Activated CD4-positive, alpha-beta T cell treated with anti-CD3 and anti-CD28 coated beads, Interleukin-2, amount 10 ng/mL, durations not matched to agents 7 days and 5 days (primary cell): ENCODE data around the gene C3orf70. TPM values are rescaled to one million over a fixed set of nuclear protein-coding genes. Genes with fewer than 3 reads are reported as not detected.
"Not testable (repeated sequence)": the region's sequence is repeated elsewhere in the genome, so short reads cannot be mapped to it uniquely, and the experiment has no call there.

ENCODE experiments used
- CTCF ChIA-PET: fragments of 350-600 bp; sonication (Branson Sonifier 250); formaldehyde crosslinking; loops from one replicate; lab custom pipeline; 2021; ENCODE audit warnings: antibody characterized with exemption; lab: Charles Lee
- POLR2A ChIA-PET: fragments of 350-600 bp; sonication (Branson Sonifier 250); formaldehyde crosslinking; loops from one replicate; lab custom pipeline; 2021; ENCODE audit warnings: antibody characterized with exemption; lab: Charles Lee
- DNase-seq: peaks from one replicate; pipeline ENCODE4 v3.0.0-alpha.2; 2020
- H3K27ac Mint-ChIP-seq: one replicate; pipeline ENCODE4 v1.8.0; 2021; ENCODE audit warnings: mild to moderate bottlenecking, moderate library complexity, mixed read lengths
- H3K27me3 Mint-ChIP-seq: one replicate; pipeline ENCODE4 v1.8.0; 2021; ENCODE audit warnings: mixed read lengths
- H3K36me3 Mint-ChIP-seq: one replicate; pipeline ENCODE4 v1.8.0; 2021; ENCODE audit warnings: low read depth, mixed read lengths
- H3K4me1 Mint-ChIP-seq: one replicate; pipeline ENCODE4 v1.8.0; 2021; ENCODE audit warnings: mixed read lengths
- H3K4me3 Mint-ChIP-seq: one replicate; pipeline ENCODE4 v1.8.0; 2021; ENCODE audit warnings: mild to moderate bottlenecking, moderate library complexity, mixed read lengths
- H3K9me3 Mint-ChIP-seq: one replicate; pipeline ENCODE4 v1.8.0; 2021; ENCODE audit warnings: mixed read lengths
- total RNA-seq, 2 experiments: library from RNA; stranded (reverse); gene quantifications; one replicate each; pipeline ENCODE4 v1.2.3, GENCODE V29; 2021

Gene C3orf70
- total RNA-seq, 2 experiments from 2014 or later = 0.06 TPM; not detected in 1

DNA sequence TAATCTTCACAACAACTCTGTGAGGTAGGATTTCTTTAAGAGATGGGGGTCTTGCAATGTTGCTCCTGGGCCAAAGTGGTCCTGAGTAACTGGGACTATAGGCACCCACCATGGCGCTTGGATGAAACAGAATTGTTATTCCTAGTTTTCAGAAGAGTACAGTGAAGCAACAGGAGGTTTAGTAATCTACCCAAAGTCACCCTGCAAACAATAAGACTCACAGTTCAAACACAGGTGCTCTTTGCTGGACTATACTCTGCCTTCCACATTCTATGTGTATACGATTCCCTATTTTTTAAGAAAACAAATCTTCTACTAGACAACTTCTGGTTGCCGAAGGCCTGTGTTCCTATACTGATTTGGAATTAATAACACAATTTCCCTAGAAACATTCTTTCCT, 8.1 kb downstream of the C3orf70 start:
- H3K4me3 Mint-ChIP-seq = no peak overlapping the region
- H3K4me1 Mint-ChIP-seq = no peaks in the 10 kb centered on the region
- H3K27ac Mint-ChIP-seq = no peak overlapping the region
- no peaks in the 10 kb centered on the region for H3K9me3 Mint-ChIP-seq
- POLR2A ChIA-PET = no interaction called here
- no peaks in the 10 kb centered on the region for H3K36me3 Mint-ChIP-seq
- no peak for DNase-seq
- peaks cover 28% of the 10 kb centered on the region for H3K27me3 Mint-ChIP-seq
- CTCF ChIA-PET = no interaction called here

DNA sequence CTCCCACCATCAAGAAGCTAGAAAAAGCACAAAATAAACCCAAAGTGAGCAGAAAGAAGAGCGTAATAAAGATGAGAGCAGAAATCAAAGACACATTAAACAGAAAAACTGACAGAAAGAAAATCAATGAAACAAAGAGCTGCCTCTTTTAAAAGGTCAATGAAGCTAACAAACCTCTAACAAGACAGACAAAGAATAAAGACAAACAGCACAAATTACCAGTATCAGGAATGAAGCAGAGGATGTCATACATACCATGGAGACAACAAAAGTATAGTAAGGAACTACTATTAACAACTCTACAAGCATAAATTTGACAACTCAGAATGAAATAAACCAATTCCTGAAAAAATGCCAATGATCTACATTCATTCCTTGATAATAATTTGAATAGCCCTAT, 15.0 kb downstream of the C3orf70 start:
- ChIA-PET CTCF (no interaction called here), POLR2A (no interaction called here)
- peaks cover 31% of the 10 kb centered on the region for H3K27me3 Mint-ChIP-seq
- H3K36me3 Mint-ChIP-seq = no peaks in the 10 kb centered on the region
- H3K4me1 Mint-ChIP-seq = no peaks in the 10 kb centered on the region
- no peak for DNase-seq
- no peaks in the 10 kb centered on the region for H3K9me3 Mint-ChIP-seq
- no peak overlapping the region for H3K27ac Mint-ChIP-seq
- no peak overlapping the region for H3K4me3 Mint-ChIP-seq

DNA sequence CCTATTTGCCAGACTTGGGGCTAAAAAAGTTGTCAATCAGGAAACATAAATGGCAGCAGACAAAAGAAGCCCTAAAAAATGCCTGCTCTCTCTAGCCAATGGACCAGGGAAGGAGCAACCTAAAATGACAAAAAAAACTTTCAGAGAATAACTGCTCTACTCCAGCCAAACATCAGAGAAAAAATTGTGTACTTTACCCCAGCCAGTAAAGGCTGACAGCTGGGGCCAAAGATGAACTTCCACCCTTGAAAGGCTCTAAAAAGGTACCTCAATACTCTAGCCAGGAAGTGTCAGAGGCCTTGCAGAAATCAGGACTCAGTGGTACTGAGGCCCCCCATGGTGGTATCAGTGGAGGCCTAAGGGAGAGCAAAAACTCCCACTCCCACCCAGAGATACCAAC, 18.4 kb downstream of the C3orf70 start:
- H3K27me3 Mint-ChIP-seq = peaks cover 31% of the 10 kb centered on the region
- POLR2A ChIA-PET = no interaction called here
- H3K27ac Mint-ChIP-seq = no peak overlapping the region
- H3K4me3 Mint-ChIP-seq = no peak overlapping the region
- H3K9me3 Mint-ChIP-seq = no peaks in the 10 kb centered on the region
- no peaks in the 10 kb centered on the region for H3K36me3 Mint-ChIP-seq
- CTCF ChIA-PET = no interaction called here
- H3K4me1 Mint-ChIP-seq = no peaks in the 10 kb centered on the region
- no peak for DNase-seq

DNA sequence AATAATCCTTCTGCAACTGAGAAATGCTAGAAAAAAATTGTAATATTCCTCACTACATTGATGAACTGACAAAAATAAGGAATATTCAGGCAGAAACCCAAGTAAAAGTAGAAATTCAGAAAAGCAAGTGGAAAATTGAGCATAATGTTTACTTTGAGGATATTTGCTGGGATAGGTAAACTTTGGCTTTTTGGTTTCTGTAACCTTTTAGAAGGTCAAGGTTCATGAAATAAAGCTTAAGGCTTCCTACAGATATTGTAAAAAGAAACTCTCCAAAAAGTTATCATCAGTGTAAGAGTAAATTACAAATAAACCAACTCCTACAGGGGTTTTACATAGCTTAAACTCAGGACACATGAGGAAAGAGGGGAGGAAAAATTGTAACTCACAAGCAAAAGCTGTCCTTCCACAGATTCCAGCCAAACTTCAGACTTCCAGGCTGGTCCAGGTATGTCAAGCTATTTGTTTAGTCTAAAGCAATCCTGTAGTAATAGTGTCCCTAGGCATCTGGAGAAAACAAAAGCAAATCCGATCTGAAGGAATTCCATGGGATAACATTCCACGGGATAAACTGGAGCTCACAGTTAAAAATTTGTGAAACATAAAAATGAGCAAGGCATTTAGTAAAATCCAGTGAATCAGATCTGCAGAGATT, 21.1 kb downstream of the C3orf70 start:
- POLR2A ChIA-PET = no interaction called here
- Mint-ChIP-seq H3K36me3 (no peaks in the 10 kb centered on the region), H3K4me1 (no peaks in the 10 kb centered on the region), H3K27ac (no peak overlapping the region), H3K4me3 (no peak overlapping the region), H3K27me3 (peaks cover 25% of the 10 kb centered on the region), H3K9me3 (no peaks in the 10 kb centered on the region)
- DNase-seq = no peak
- CTCF ChIA-PET = interaction anchor here (0.9 kb wide), 1 partner anchor 18 kb away, joined by 3 read pairs; no protein-coding TSS in a partner anchor

DNA sequence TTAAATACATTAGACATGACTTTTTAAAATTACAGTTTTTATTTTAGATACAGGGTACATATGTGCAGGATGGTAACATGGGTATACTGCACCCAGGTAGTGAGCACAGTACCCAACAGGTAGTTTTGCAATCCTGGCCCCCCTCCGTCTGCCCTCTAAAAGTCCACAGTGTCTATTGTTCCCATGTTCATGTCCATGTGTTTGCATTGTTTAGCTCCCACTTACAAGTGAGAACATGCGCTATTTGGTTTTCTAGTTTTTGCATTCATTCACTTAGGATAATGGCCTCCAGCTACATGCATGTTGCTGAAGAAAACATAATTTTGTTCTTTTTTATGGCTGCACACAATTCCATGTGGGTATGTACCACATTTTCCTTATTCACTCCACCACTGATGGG, 23.8 kb downstream of the C3orf70 start:
- no peak for DNase-seq
- Mint-ChIP-seq H3K4me1 (no peaks in the 10 kb centered on the region), H3K27ac (no peak overlapping the region), H3K4me3 (no peak overlapping the region), H3K36me3 (no peaks in the 10 kb centered on the region), H3K27me3 (peaks cover 28% of the 10 kb centered on the region), H3K9me3 (no peaks in the 10 kb centered on the region)
- ChIA-PET CTCF (no interaction called here), POLR2A (no interaction called here)

DNA sequence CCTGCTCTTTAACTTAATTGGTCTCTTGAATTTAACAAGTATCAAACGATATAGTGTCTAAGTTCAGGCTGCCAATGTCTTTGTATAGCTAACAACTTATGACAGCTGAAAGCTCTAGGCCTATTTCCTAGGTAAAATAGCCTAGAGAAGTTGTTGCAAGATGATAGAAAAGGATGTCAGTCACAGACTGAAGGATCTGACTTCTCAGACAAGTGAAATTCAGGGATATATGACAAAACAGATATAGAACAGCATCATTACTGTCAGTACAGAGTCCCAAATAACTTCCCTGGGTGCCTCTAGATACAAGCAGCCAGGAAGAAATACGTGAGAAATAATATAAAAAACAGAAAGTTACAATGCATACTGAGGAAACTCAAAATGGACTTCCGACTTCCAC, 26.7 kb downstream of the C3orf70 start:
- H3K27me3 Mint-ChIP-seq = peaks cover 14% of the 10 kb centered on the region
- DNase-seq = no peak
- H3K4me1 Mint-ChIP-seq = no peaks in the 10 kb centered on the region
- no peaks in the 10 kb centered on the region for H3K36me3 Mint-ChIP-seq
- H3K4me3 Mint-ChIP-seq = no peak overlapping the region
- H3K9me3 Mint-ChIP-seq = no peaks in the 10 kb centered on the region
- CTCF ChIA-PET = no interaction called here
- no peak overlapping the region for H3K27ac Mint-ChIP-seq
- POLR2A ChIA-PET = no interaction called here

DNA sequence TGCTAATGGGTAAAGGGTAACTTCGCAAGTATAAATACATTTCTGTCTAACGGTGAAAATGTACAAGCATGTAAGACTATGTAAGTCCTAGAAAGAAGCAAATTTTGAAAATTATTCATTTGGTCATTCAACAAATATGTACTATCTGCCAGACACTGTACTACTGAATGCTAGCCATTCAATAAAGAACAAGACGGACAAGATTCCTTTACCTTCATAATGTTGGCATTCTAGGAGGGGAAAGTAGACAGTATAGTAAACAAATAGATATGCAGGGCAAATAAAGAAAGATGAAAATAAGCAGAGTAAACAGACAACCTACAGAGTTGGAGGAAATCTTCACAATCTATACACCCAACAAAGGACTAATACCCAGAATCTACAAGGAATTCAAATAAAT, 32.7 kb downstream of the C3orf70 start:
- CTCF ChIA-PET = no interaction called here
- Mint-ChIP-seq H3K9me3 (no peaks in the 10 kb centered on the region), H3K36me3 (no peaks in the 10 kb centered on the region), H3K27me3 (peaks cover 24% of the 10 kb centered on the region), H3K4me3 (no peak overlapping the region), H3K4me1 (no peaks in the 10 kb centered on the region), H3K27ac (no peak overlapping the region)
- DNase-seq = no peak
- POLR2A ChIA-PET = no interaction called here

DNA sequence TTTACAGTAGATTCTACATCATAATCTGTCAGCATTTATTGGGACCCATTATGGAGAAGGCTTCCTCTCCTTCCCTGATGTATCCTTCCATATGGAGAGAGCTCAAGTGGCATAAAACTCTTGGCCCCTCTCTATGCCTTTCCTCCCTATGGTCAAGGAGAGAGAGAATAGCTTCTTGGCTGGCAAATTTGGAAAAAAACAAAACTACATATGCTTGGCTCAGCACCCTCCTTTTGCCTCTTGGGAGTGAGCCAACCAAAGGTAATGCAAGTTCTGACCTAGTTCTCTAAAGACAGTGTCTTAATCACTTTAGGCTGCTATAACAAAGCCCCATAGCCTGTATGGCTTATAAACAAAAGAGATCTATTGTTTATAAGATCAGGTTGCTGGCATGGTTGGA, 37.5 kb downstream of the C3orf70 start:
- Mint-ChIP-seq H3K4me3 (no peak overlapping the region), H3K36me3 (no peaks in the 10 kb centered on the region), H3K9me3 (no peaks in the 10 kb centered on the region), H3K27ac (no peak overlapping the region), H3K4me1 (no peaks in the 10 kb centered on the region), H3K27me3 (peaks cover 28% of the 10 kb centered on the region)
- POLR2A ChIA-PET = no interaction called here
- DNase-seq = no peak
- CTCF ChIA-PET = no interaction called here

DNA sequence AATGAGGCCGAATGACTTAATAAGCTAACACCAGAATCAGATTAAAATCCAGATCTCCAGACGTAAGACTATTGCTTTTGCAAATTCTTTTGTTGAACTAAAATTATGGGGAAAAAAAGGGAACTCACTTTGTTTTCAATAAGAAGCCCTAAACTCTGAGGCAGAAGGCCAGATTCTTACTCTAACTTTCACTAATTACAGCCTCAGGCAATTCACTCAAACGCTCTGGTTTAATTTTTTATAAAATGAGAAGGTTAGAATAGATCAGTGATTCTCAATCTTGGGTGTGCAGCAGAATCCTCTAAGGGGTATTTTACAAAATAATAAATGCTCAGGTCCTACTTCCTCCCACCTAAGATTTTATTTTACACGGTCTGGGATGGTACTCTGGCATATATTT, 38.1 kb downstream of the C3orf70 start:
- H3K4me3 Mint-ChIP-seq = no peak overlapping the region
- no peaks in the 10 kb centered on the region for H3K4me1 Mint-ChIP-seq
- ChIA-PET CTCF (no interaction called here), POLR2A (no interaction called here)
- H3K27me3 Mint-ChIP-seq = peaks cover 31% of the 10 kb centered on the region
- no peaks in the 10 kb centered on the region for H3K36me3 Mint-ChIP-seq
- no peak overlapping the region for H3K27ac Mint-ChIP-seq
- no peak for DNase-seq
- H3K9me3 Mint-ChIP-seq = no peaks in the 10 kb centered on the region

DNA sequence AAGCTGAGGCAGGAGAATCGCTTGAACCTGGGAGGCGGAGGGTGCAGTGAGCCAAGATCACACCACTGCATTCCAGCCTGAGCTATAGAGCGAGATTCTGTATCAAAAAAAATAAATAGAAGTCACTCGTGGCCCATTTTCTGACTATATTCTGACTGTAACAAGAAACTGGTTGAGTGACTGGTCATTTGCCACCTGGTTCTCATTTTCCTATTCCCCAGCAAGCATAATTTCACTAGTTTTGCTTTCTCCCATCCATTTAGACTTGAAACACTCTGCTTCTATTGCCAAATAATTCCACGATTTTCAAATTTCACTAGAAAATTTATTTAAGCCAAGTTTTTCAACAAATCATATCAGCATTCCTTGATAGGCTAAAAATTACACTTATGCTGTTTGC, 40.7 kb downstream of the C3orf70 start:
- ChIA-PET POLR2A (no interaction called here), CTCF (no interaction called here)

DNA sequence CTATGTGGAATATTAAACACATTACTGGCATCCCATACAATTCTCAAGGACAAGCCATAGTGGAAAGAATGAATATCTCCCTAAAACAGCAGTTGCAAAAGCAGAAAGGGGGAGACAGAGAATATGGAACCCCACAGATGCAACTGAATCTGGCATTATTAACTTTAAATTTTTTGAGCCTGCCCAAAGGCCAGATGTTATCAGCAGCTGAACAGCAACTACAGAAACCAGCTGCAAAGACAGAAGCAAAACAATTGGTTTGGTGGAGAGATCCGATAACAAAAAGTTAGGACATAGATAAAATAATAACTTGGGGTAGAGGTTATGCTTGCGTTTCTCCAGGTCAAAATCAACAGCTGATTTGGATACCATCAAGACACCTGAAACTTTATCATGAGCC, 43.8 kb downstream of the C3orf70 start:
- H3K4me1 Mint-ChIP-seq, H3K36me3 Mint-ChIP-seq, H3K4me3 Mint-ChIP-seq, POLR2A ChIA-PET, DNase-seq, CTCF ChIA-PET, H3K9me3 Mint-ChIP-seq, H3K27ac Mint-ChIP-seq: not testable (repeated sequence)
- H3K27me3 Mint-ChIP-seq = peaks cover 22% of the 10 kb centered on the region

More for the DNA sequence above, 40.7 kb downstream of the C3orf70 start:
- no peaks in the 10 kb centered on the region for H3K36me3 Mint-ChIP-seq
- H3K27ac Mint-ChIP-seq = no peak overlapping the region
- no peak for DNase-seq
- no peak overlapping the region for H3K4me3 Mint-ChIP-seq
- H3K4me1 Mint-ChIP-seq = no peaks in the 10 kb centered on the region
- no peaks in the 10 kb centered on the region for H3K9me3 Mint-ChIP-seq
- H3K27me3 Mint-ChIP-seq = peaks cover 25% of the 10 kb centered on the region

DNA sequence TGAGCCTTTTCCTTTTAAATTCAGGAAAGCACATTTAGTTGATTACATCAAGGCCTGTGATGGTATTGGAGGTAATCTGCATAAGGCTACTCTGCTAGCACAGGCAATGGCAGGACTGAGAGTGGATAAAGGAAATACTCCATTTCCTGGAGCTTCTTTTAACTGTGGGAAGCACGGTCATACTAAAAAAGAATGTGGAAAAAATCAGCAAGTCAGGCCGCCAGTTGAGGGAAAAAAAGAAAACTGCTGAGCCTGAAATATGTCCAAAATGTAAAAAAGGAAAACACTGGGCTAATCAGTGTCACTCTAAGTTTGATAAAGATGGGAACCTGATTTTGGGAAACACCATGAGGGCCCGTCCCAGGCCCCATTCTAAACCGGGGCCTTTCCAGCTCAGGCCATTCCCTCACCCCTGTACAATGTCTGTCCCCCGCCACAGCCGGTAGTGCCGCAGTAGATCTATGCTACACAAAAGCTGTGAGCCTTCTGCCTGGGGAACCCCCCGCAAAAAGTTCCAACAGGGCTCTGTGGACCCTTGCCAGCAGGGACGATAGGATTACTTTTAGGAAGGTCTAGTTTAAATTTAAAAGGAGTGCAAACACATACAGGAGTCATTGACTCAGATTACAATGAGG, 46.5 kb downstream of the C3orf70 start:
- peaks cover 17% of the 10 kb centered on the region for H3K27me3 Mint-ChIP-seq
- H3K27ac Mint-ChIP-seq, DNase-seq, H3K9me3 Mint-ChIP-seq, POLR2A ChIA-PET, H3K36me3 Mint-ChIP-seq, H3K4me1 Mint-ChIP-seq, H3K4me3 Mint-ChIP-seq, CTCF ChIA-PET: not testable (repeated sequence)

DNA sequence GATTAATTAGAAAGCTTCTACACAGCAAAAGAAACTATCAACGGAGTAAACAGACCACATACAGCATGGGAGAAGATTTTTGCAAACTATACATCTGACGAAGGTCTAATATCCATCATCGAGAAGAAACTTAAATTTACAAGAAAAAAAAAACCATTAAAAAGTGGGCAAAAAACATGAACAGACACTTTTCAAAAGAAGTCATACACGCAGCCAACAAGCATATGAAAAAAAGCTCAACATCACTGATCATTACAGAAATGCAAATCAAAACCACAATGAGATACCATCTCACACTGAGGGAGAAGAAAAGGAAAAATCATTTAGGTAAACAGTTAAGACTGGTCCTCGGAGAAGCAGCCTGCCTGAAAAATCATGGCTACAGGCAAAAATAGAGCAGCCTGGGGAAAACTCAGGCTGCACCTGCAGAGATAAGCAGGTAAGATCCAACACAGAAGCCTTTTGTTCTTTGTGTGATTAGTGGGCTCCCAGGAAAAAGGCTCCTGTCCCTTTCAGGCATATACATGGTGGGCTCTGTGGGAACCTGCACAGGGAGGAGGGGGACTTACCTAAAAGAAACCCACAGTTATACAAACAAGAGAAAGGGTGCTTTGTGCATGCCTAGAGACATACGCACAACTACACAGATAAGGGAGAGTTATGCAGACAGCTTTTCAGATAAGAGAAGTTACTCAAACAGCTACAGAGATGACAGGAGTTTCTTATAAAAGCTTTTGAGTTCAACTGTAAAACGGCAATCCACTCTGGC, 49.3 kb downstream of the C3orf70 start:
- ChIA-PET POLR2A (no interaction called here), CTCF (no interaction called here)
- Mint-ChIP-seq H3K4me3 (no peak overlapping the region), H3K27ac (no peak overlapping the region), H3K4me1 (no peaks in the 10 kb centered on the region), H3K27me3 (peaks cover 22% of the 10 kb centered on the region), H3K36me3 (no peaks in the 10 kb centered on the region), H3K9me3 (no peaks in the 10 kb centered on the region)
- no peak for DNase-seq
